Esophagus mucosa (tissue), 1 donor: Measurements from ENCODE around the gene CRYBG1. TPM values are rescaled to one million over a fixed set of nuclear protein-coding genes. Genes with fewer than 3 reads are reported as not detected.
"Not testable (repeated sequence)": the region's sequence is repeated elsewhere in the genome, so short reads cannot be mapped to it uniquely, and the experiment has no call there.

Source experiments
- ATAC-seq: fragments of 200-7000 bp; cut with Tn5 transposase; one replicate; pipeline ENCODE4 v1.9.1; 2020
- total RNA-seq: library from RNA; stranded (reverse); gene quantifications from one replicate; pipeline ENCODE4 v1.2.4, GENCODE V29; 2023
- donor health status: DM: yes; HTN: yes; CAD: no.

Gene CRYBG1
- total RNA-seq, 1 donor from 2014 or later = 124 TPM

DNA sequence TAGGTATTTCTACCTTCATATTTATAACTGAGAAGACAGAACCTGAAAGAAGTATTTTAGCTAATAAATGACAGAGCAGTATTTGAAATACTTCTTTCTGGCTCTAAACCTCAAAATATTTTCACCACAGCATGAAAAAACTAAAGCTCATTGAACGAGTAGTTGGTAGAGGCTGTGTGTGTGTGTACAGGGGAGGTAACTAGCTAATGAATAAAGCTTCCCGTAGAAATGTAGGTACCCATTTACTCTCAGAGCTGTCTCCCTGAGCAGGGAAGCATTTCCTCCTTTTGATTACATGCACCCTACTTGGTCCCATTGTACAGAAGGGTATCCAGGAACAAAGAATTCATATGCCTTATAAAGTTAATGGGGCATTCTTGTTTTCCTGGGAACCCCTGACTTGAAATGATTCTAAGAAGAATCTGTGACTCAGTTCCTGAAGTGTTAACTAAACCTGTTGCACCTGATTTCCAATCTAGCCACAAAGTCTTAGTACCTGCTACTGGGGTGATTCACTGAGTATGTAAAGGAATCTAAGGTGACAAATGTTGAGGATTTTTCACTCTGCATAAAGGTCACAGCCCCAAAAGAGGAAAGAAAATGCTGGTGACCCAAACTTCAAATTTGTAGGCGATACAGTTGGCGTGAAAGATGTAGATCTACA is 12.5 kb downstream of the CRYBG1 start:
- ATAC-seq = peak; percentile 82

- ATAC-seq = no peak
Measured at GRCh38 chr6:106373502-106374239, 13.2 kb downstream of the CRYBG1 start.

- no peak for ATAC-seq
Measured at GRCh38 chr6:106377061-106377540, 16.6 kb downstream of the CRYBG1 start.

DNA sequence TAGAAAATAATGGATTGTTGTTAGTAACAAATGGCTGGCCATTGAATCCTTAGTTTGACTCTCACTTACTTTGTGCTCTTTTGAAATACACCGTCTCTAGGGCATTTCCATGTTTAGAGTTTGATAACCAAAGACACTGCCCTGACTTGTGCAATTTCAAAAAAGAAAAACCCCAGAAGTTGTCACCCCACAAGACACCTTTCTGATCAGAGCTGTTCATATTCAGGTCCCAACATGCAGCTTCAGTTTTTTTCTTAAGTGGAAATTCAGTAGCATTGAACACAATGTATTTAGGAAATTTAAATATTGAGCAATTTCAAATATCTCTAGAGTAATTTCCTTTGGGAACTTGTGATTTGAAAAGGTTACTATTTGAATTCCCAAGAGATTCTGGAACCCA is 19.4 kb downstream of the CRYBG1 start:
- ATAC-seq = no peak

- ATAC-seq = peak; percentile 52
Measured at GRCh38 chr6:106380407-106380806, 19.9 kb downstream of the CRYBG1 start.

DNA sequence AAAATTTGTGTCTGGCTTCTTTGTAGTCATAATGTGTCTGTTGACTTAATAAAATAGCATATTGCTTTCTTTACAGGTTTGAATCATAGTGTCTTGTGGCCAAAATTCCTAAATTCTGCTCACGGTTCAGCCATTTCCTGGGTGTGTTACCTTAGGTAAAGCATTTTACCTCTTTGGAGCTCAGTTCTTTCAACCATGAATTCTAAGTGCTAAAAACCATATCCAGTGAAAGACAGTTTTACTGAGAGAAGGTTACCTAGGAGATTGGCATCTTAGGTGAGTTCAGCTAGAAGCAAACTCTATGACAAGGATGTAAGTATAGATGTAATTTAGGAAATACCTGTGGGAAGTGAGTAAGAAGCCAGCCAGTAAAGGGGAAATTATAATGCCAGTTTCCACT is 20.7 kb downstream of the CRYBG1 start:
- ATAC-seq = peak; percentile 2

DNA sequence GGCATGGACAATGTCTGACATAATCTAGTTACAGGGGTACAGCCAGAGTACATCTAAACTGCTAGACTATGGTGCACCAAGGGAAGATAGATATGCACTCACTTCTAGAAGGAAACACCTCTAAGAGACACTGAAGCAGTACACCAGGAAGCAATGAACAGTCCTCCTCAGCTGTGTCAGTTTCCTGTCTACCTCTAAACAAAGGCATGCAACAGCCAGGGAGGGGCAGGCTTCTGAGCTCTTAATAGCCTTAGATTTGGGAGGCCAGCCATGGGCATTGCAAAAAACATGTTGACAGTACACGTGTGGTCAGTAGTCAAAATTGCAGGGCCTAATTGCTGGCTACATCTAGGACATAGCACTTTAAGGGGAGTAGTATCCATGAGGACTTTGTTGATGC is 21.4 kb downstream of the CRYBG1 start:
- ATAC-seq = peak; percentile 83

DNA sequence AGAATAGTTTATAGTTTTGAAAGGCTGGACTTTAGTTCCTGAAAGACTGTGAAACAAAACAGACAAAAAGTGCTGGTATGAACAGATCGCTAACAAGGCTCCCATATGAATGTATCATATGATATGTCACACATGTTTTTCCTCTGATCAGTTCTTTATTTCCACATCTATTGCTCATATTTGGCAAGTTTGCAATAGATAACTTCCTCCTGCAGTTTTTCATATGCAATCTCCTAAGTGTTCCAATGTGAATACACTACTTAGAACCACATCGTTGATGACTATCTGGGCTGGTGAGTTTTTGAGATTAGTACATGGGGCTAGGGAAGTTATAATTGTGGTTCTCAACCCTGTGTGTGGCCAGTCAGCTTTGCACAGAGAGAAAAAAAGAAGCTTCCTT is 23.1 kb downstream of the CRYBG1 start:
- peak; percentile 64 for ATAC-seq

DNA sequence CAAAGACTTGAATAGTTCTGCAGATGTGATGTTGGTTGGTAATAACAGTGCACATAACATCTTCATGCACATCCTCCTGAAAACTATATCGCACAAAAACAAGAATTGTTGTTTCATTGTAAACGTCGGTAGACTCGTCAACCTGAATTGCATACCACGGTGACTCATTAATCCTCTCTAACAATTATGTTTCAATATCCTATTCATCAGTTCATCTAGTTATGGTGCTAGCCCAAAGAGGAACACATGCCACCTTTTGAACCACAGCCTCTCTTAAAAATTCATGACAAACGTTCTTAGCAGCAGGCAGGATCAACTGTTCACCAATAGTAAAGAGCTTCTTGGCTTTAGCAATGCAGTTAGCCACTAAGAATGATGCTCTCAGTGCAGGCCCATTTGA is 25.0 kb downstream of the CRYBG1 start:
- ATAC-seq = peak; percentile 70

DNA sequence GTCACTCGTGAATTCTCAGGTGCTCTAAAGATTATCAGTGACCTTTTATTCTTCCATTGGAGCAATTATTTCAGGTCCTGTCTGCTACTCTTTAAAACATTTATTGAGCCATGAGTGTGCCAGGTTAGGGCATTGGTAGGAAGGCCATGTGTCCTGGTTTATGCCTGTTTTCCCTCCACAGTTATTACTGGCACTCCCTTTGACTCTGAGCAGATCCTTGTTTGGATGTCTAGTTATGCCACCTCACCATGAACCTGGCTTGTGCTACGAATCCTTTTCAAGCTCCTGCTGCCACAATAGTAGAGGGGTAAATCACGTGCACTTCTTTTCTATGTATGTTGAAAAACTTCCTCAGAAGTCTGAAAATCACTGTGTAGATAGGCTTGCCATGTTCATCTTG is 27.4 kb downstream of the CRYBG1 start:
- no peak for ATAC-seq

DNA sequence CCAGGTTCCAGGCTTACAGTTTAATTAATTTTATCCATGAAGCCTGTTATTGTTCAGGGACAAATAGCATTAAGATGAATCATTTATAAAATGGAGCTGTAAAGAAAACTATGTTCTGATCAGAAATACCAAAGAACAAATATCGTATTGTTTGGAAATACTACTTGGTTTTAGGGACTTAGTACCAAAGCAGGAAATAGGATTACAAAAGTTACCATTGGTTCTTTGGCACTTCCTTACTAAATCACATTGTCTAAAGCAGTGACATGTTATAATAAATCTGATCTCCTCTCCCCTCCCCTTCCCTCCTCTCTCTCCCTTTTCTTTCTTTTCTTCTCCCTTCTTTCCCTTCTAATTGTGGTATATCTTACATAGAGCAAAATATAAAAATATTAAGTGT is 29.6 kb downstream of the CRYBG1 start:
- ATAC-seq = no peak

DNA sequence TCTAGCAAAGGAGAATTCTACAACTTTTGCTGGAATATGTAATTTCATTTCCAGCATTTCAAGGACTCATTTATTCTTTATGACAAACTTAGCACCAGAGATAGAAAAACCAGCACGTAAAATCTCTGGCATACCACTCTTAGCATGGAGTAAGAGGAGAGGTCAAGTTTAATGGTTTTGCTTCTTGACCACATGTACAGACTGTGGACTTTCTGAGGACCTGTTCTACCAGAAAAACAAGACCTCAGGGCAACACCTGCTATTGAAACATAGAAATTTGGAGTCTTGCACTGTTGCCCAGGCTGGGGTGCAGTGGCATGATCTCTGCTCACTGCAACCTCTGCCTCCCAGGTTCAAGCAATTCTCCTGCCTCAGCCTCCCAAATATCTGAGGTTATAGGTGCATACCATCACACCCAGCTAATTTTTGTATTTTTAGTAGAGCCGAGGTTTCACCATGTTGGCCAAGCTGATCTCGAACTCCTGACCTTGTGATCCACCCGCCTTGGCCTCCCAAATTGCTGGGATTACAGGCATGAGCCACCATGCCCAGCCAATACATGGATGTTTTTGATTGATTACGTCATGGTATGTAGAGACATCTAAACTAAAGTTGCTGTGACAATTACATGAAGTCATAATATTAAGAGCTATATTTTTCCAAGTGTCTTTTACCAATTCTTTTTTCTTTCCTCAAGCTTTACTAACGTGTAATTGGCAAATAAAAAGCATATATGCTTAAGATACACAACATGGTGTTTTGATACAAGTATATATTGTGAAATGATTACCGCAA is 36.1 kb downstream of the CRYBG1 start:
- ATAC-seq = peak; percentile 19

DNA sequence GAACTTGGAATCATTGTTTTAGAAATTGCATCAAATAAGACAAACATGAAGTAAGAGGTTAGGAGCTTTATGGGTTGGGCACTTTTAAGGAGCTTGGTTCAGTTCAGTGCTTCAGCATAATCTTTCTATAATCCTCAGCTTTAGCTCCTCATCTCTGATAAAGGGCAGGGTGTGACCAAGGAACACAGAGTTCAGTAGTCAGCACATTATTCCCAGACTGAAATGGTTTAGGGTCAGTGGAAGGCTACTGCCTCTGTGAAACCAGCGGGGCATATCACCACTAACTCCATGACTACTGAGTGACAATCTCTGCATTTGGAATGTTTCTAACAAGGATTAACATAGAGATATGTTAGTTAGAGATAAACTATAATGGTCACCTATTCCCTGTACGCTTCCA is 36.9 kb downstream of the CRYBG1 start:
- ATAC-seq = peak; percentile 96

- ATAC-seq = no peak
Measured at GRCh38 chr6:106398621-106399020, 38.1 kb downstream of the CRYBG1 start.

GRCh38 chr6:106405044-106405443 is 44.5 kb downstream of the CRYBG1 start:
- ATAC-seq = not testable (repeated sequence)

DNA sequence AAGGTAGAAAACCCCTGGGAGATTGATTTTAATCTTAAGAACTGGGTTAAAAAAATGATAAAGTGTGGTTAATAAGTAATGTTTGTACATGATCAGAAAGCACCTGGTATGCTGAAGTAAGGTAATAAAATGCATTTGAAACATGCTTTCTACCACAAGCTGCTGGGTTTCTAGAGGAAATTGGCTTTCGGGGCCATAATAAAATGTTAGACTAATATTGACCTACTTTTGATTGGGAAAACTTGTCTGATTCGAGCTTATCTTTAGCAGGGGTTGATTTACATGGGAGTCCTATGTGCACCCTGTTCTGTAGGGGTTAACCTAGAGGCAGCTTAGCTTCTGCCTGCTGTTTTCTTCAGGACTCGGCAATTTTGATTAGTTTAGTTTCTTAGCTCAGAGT is 50.5 kb downstream of the CRYBG1 start:
- no peak for ATAC-seq

GRCh38 chr6:106411643-106412200 is 51.2 kb downstream of the CRYBG1 start:
- peak; percentile 31 for ATAC-seq

GRCh38 chr6:106413016-106413415 is 52.5 kb downstream of the CRYBG1 start:
- ATAC-seq = peak; percentile 80

GRCh38 chr6:106413722-106414121 is 53.2 kb downstream of the CRYBG1 start:
- no peak for ATAC-seq

DNA sequence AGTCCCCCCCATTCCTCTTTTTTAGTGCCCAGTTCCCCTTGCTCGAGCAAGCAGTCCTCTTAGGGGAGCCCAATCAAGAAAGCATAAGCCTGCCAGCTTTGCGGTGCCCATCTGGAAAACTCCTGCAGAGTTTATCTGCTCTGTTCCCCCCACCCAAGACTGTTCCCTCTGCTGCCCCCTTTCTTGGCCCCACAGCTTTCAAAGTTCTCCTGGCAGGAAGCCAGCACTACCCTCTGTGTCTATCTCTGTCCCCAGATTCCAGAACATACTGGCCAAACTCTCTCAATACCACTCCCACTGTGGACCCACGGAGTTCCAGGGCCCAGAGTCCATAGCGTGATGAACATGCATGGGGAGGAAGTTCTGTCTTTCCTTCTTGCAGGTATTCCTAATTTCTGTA is 55.4 kb downstream of the CRYBG1 start:
- no peak for ATAC-seq

- no peak for ATAC-seq
Measured at GRCh38 chr6:106417572-106418147, 57.1 kb downstream of the CRYBG1 start.

- ATAC-seq = no peak
Measured at GRCh38 chr6:106419900-106420613, 59.5 kb downstream of the CRYBG1 start.
